ENCODE results near the gene GARNL3. TPM values are rescaled to one million over a fixed set of nuclear protein-coding genes. Genes with fewer than 3 reads are reported as not detected.

Gene GARNL3, protein sequence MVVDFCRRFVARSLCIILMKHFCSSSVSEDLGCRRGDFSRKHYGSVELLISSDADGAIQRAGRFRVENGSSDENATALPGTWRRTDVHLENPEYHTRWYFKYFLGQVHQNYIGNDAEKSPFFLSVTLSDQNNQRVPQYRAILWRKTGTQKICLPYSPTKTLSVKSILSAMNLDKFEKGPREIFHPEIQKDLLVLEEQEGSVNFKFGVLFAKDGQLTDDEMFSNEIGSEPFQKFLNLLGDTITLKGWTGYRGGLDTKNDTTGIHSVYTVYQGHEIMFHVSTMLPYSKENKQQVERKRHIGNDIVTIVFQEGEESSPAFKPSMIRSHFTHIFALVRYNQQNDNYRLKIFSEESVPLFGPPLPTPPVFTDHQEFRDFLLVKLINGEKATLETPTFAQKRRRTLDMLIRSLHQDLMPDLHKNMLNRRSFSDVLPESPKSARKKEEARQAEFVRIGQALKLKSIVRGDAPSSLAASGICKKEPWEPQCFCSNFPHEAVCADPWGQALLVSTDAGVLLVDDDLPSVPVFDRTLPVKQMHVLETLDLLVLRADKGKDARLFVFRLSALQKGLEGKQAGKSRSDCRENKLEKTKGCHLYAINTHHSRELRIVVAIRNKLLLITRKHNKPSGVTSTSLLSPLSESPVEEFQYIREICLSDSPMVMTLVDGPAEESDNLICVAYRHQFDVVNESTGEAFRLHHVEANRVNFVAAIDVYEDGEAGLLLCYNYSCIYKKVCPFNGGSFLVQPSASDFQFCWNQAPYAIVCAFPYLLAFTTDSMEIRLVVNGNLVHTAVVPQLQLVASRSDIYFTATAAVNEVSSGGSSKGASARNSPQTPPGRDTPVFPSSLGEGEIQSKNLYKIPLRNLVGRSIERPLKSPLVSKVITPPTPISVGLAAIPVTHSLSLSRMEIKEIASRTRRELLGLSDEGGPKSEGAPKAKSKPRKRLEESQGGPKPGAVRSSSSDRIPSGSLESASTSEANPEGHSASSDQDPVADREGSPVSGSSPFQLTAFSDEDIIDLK
- 1.3 and 3.0 TPM in 2 replicates for total RNA-seq

DNA sequence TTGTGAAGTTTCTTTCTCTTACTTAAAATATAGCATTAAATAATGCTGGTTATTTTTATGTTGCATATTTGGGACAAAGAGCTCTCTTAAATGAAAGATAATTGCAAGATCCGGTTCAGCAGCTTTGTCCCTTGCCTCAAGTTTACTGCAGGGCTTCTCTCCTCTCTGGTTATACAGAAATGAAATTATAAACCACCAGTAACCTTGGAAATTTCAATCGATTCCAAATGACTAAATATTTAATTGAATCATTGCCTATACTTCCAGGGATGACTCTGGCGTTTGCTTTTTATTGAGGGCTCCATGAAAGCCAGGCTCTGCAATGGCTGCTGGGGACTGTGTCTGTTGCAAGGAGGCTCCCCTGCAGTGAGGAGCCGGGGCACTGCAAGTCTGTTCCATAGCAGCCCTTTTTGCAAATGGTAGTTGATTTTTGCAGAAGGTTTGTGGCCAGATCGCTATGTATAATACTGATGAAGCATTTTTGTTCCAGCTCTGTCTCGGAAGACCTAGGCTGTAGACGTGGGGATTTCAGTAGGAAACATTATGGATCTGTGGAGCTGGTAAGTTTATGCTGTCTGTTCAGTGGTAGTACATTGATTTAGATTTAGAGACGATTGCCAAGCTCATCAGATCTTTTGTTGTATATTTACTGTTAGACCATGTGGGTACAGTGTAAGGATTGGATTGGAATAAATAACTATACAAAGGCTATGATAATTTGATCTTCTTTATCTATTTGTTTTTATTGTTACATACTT lies at the start of gene GARNL3:
GARNL3 (plus strand) TSS at position 313 of the 758 bp plus-strand sequence; CDS start at position 417, 104 bp downstream.

DNA sequence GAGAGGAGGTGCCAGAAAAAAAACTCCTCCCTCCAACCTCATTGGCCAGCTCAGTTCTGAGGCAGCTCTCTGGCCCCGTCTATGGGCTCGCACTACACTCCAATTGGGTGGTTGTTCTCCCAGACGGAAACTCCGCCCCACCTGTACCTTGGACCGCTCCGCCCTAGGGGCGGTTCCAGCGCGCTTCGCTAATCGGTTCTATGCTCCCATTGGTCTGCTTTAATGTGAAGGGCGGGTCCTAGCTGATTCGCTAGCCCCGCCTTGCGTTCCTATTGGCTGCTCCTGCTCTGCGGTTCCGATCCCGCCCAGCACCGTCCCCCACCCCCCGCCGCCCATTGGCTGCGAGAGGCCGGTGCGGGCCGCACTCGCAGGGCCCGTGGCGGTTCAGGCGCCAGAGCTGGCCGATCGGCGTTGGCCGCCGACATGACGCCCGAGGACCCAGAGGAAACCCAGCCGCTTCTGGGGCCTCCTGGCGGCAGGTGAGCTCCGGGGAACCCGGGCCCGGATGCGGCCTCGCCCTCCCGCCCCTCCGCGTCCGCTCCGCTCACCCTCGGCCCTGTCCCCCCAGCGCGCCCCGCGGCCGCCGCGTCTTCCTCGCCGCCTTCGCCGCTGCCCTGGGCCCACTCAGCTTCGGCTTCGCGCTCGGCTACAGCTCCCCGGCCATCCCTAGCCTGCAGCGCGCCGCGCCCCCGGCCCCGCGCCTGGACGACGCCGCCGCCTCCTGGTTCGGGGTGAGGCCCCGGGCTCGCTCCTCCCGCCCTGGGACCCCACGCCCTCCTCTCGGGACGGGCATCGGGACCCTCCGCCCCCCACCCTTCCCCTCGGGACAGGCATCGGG lies 132.5 kb downstream of the GARNL3 start, which contains the start of gene SLC2A8:
SLC2A8 (plus strand) TSS at position 362 of the 838 bp plus-strand sequence; CDS start at position 424, 62 bp downstream.

DNA sequence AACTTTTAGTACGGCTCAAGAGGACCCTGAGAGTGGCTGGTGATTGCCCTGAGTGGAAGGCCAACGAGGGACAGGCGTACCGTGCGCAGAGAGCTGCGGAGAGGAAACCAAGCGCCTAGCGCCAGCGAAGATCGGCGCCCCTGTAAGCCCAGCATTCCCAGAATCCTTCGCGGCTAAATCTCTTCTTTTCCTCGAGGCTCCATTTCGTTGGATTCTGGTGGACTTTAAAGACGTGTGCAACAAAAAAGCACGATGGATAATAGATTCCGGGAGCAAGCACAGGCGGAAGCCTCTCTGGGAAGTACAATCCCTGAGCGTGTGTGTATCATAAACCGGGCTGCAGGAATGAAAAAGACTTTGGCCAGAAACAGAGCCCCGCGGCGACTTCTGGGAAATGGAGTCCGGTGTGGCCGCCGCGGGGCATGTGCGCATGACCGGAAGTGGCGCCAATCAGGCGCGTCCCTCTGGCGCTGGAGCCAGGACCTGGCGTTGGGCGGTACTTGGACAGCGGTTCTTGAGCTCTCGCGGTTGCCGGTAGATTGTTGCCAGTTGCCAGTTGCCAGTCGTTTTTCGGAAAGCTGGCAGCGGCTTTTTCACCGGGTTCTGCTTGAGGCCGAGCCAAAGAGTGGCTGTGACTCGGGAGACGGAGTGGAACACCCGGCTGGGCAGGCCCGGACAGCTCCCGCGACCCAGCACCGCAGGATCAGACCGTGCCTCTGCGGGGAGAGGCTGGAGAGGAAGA lies 159.5 kb downstream of the GARNL3 start, which contains the start of gene ZNF79:
ZNF79 (plus strand) TSS at position 449 of the 742 bp plus-strand sequence. CDS start 406 bp downstream, outside the sequence.

Other genes starting within 250 kb of the GARNL3 start
- gene ANGPTL2, start 142.1 kb upstream of the GARNL3 start, total RNA-seq = 7.8 and 21.5 TPM in 2 replicates
- gene SLC2A8, start 132.4 kb downstream of the GARNL3 start, total RNA-seq = 5.7 and 6.8 TPM in 2 replicates
- gene ZNF79, start 159.6 kb downstream of the GARNL3 start, total RNA-seq = 6.5 and 9.5 TPM in 2 replicates
- 1,541 and 1,573 TPM in 2 replicates for gene RPL12, start 186.6 kb downstream of the GARNL3 start, total RNA-seq
- gene LRSAM1, start 186.7 kb downstream of the GARNL3 start, total RNA-seq = 8.9 and 9.6 TPM in 2 replicates